ENCODE results near the gene FEM1B.
"Not testable (repeated sequence)": the region's sequence is repeated elsewhere in the genome, so short reads cannot be mapped to it uniquely, and the experiment has no call there.

Gene FEM1B

GRCh38 chr15:68277603-68278344 lies at the start of gene FEM1B:
FEM1B (plus strand) TSS chr15:68277745; CDS start chr15:68278418, 673 bp downstream.
- peak; percentile 84 for DNase-seq

- no peak for DNase-seq
Observed at GRCh38 chr15:68228143-68228970, 49.2 kb upstream of the FEM1B start.

GRCh38 chr15:68228971-68229385 lies 48.6 kb upstream of the FEM1B start:
- no peak for DNase-seq

GRCh38 chr15:68229386-68230156 lies 48.0 kb upstream of the FEM1B start, which contains the start of gene CLN6:
CLN6 (minus strand) TSS chr15:68229728; CDS start chr15:68229584, 144 bp downstream.
- peak; percentile 88 for DNase-seq

GRCh38 chr15:68230157-68231100 lies 47.1 kb upstream of the FEM1B start:
- DNase-seq: no peak

- no peak for DNase-seq
Observed at GRCh38 chr15:68231102-68231818, 46.3 kb upstream of the FEM1B start.

- no peak for DNase-seq
Observed at GRCh38 chr15:68232449-68232848, 45.1 kb upstream of the FEM1B start.

- DNase-seq: no peak
Observed at GRCh38 chr15:68232937-68233336, 44.6 kb upstream of the FEM1B start.

GRCh38 chr15:68234060-68234459 lies 43.5 kb upstream of the FEM1B start:
- DNase-seq: no peak

GRCh38 chr15:68234520-68234919 lies 43.0 kb upstream of the FEM1B start:
- not testable (repeated sequence) for DNase-seq

GRCh38 chr15:68235022-68235421 lies 42.5 kb upstream of the FEM1B start:
- no peak for DNase-seq

GRCh38 chr15:68239025-68239424 lies 38.5 kb upstream of the FEM1B start:
- no peak for DNase-seq

- DNase-seq: no peak
Observed at GRCh38 chr15:68241088-68241935, 36.2 kb upstream of the FEM1B start.

- no peak for DNase-seq
Observed at GRCh38 chr15:68244235-68244634, 33.3 kb upstream of the FEM1B start.

GRCh38 chr15:68249058-68249713 lies 28.4 kb upstream of the FEM1B start:
- no peak for DNase-seq

- peak; percentile 35 for DNase-seq
Observed at GRCh38 chr15:68252925-68253534, 24.5 kb upstream of the FEM1B start.

- peak; percentile 71 for DNase-seq
Observed at GRCh38 chr15:68256675-68257450, 20.7 kb upstream of the FEM1B start.

- DNase-seq: peak; percentile 20
Observed at GRCh38 chr15:68258692-68259091, 18.9 kb upstream of the FEM1B start.

Data from activated CD8-positive, alpha-beta memory T cell treated with anti-CD3 and anti-CD28 coated beads, Interleukin-2, amount 50 U/mL, for 4 hours (primary cell).